Caco-2 (cell line): ENCODE measurements around the gene NME3. TPM values are rescaled to one million over a fixed set of nuclear protein-coding genes. Genes with fewer than 3 reads are reported as not detected.

Experiments
- BruUV-seq: library from RNA; stranded (reverse); fragments of 400-500 nt; replicated peaks from 2 replicates; lab custom pipeline; 2021; lab: Mats Ljungman, UMichigan
- CTCF ChIA-PET: fragments of 300-600 bp; sonication (Branson Sonifier 250); formaldehyde crosslinking; loops from one replicate; lab custom pipeline; 2022; ENCODE audit warnings: antibody characterized with exemption; lab: Charles Lee
- POLR2A ChIA-PET: fragments of 300-600 bp; sonication (Branson Sonifier 250); formaldehyde crosslinking; loops from one replicate; lab custom pipeline; 2022; ENCODE audit warnings: antibody characterized with exemption; lab: Charles Lee
- DNase-seq, 2 experiments: peaks; one replicate each; pipeline versions ENCODE4 v3.0.0 to v3.0.0-alpha.2; 2020 to 2022
- H3K27me3 ChIP-seq: replicated peaks from 2 replicates; pipeline ENCODE4 v1.6.0; 2011; ENCODE audit warnings: low read length; ENCODE audit not compliant: control insufficient read depth, insufficient read depth
- H3K36me3 ChIP-seq: 2 replicates; pipeline ENCODE4 v1.5.1; 2011; ENCODE audit warnings: low read length; ENCODE audit not compliant: control insufficient read depth, insufficient read depth
- H3K4me1 ChIP-seq: fragments of 250-450 bp; sonication (Bioruptor Pico); 2 replicates; pipeline ENCODE4 v1.5.1; 2020; ENCODE audit warnings: mild to moderate bottlenecking
- H3K4me3 ChIP-seq: 2 replicates; pipeline ENCODE4 v1.5.1; 2011; ENCODE audit warnings: low read depth, mild to moderate bottlenecking, control low read depth, low read length
- H3K9me3 ChIP-seq: fragments of 250-450 bp; sonication (Bioruptor Pico); 2 replicates; pipeline ENCODE4 v1.5.1; 2020; ENCODE audit warnings: mild to moderate bottlenecking, moderate library complexity
- H3K27ac Mint-ChIP-seq: one replicate; pipeline ENCODE4 v1.8.0; 2022; ENCODE audit warnings: mixed read lengths; ENCODE audit not compliant: unreplicated experiment
- H3K27me3 Mint-ChIP-seq: one replicate; pipeline ENCODE4 v1.8.0; 2022; ENCODE audit warnings: mixed read lengths; ENCODE audit not compliant: insufficient read depth, unreplicated experiment
- H3K36me3 Mint-ChIP-seq: one replicate; pipeline ENCODE4 v1.8.0; 2022; ENCODE audit warnings: mild to moderate bottlenecking, mixed read lengths; ENCODE audit not compliant: insufficient read depth, unreplicated experiment
- H3K4me1 Mint-ChIP-seq: one replicate; pipeline ENCODE4 v1.8.0; 2022; ENCODE audit warnings: low read depth, mixed read lengths; ENCODE audit not compliant: unreplicated experiment
- H3K4me3 Mint-ChIP-seq: one replicate; pipeline ENCODE4 v1.8.0; 2022; ENCODE audit warnings: mild to moderate bottlenecking, moderate library complexity, mixed read lengths; ENCODE audit not compliant: unreplicated experiment
- H3K9me3 Mint-ChIP-seq: one replicate; pipeline ENCODE4 v1.8.0; 2022; ENCODE audit warnings: mixed read lengths; ENCODE audit not compliant: unreplicated experiment
- CTCF ChIP-seq, 2 experiments: fragments of 200-600 bp in 1 of 2; IDR thresholded peaks; 1 replicate in 1 of 2; 2 replicates in 1 of 2; pipeline versions ENCODE4 v1.5.1 to v1.8.0; 2011 to 2022; ENCODE audit warnings: antibody characterized with exemption in 1 of 2, control low read depth in 1 of 2, inconsistent platforms in 1 of 2, low read depth in 1 of 2, low read length in 1 of 2, mild to moderate bottlenecking in 1 of 2, moderate library complexity in 1 of 2; ENCODE audit not compliant: insufficient read depth in 1 of 2, severe bottlenecking in 1 of 2, unreplicated experiment in 1 of 2
- intact Hi-C: fragments of 100-400 bp; cut with micrococcal nuclease; formaldehyde crosslinking; loops from one replicate; pipeline ENCODE4 v1.10.0; 2022; ENCODE audit not compliant: unreplicated experiment
- total RNA-seq: library from RNA; stranded (reverse); gene quantifications from 2 replicates; pipeline ENCODE4 v1.2.3, GENCODE V29; 2022

NME3 gene
- total RNA-seq, 1 experiment from 2014 or later = 7.0 TPM

GRCh38 chr16:1760911-1761310 is 10.4 kb downstream of the NME3 start:
- no peak overlapping the region for H3K4me3 ChIP-seq
- Mint-ChIP-seq H3K36me3 (peaks cover 24% of the 10 kb centered on the region), H3K27ac (no peak overlapping the region), H3K4me3 (no peak overlapping the region), H3K9me3 (no peaks in the 10 kb centered on the region), H3K4me1 (peaks cover 7% of the 10 kb centered on the region), H3K27me3 (no peaks in the 10 kb centered on the region)
- CTCF ChIA-PET = no interaction called here
- no peak for DNase-seq
- POLR2A ChIA-PET = no interaction called here
- no peak for TF ChIP-seq CTCF (IDR thresholded peaks at IDR 0.05; ENCODE audit: insufficient read depth in 1 of 2, low read depth in 1 of 2, low read length in 1 of 2, severe bottlenecking in 1 of 2, unreplicated experiment in 1 of 2)
- H3K36me3 ChIP-seq = no peaks in the 10 kb centered on the region
- no TSS peak for BruUV-seq
- H3K27me3 ChIP-seq = no peaks in the 10 kb centered on the region
- H3K4me1 ChIP-seq = peaks cover 16% of the 10 kb centered on the region
- intact Hi-C loops = no loop called here
- no peaks in the 10 kb centered on the region for H3K9me3 ChIP-seq

GRCh38 chr16:1759511-1759910 is 11.8 kb downstream of the NME3 start:
- peaks cover 7% of the 10 kb centered on the region for H3K4me1 Mint-ChIP-seq
- H3K27ac Mint-ChIP-seq = no peak overlapping the region
- DNase-seq = no peak
- peaks cover 27% of the 10 kb centered on the region for H3K36me3 Mint-ChIP-seq
- no peak overlapping the region for H3K4me3 ChIP-seq
- H3K36me3 ChIP-seq = no peaks in the 10 kb centered on the region
- BruUV-seq = no TSS peak
- H3K9me3 ChIP-seq = no peaks in the 10 kb centered on the region
- H3K9me3 Mint-ChIP-seq = no peaks in the 10 kb centered on the region
- no peak overlapping the region for H3K4me3 Mint-ChIP-seq
- no peaks in the 10 kb centered on the region for H3K27me3 Mint-ChIP-seq
- intact Hi-C loops = no loop called here
- TF ChIP-seq CTCF (IDR thresholded peaks at IDR 0.05; ENCODE audit: insufficient read depth in 1 of 2, low read depth in 1 of 2, low read length in 1 of 2, severe bottlenecking in 1 of 2, unreplicated experiment in 1 of 2) = no peak
- ChIA-PET CTCF (no interaction called here), POLR2A (no interaction called here)
- H3K4me1 ChIP-seq = peaks cover 16% of the 10 kb centered on the region
- H3K27me3 ChIP-seq = no peaks in the 10 kb centered on the region

- H3K36me3 Mint-ChIP-seq = peaks cover 27% of the 10 kb centered on the region
These were observed 12.4 kb downstream of the NME3 start for GRCh38 chr16:1758923-1759322.

More at GRCh38 chr16:1758923-1759322, 12.4 kb downstream of the NME3 start:
- Mint-ChIP-seq H3K9me3 (no peaks in the 10 kb centered on the region), H3K4me1 (peaks cover 7% of the 10 kb centered on the region), H3K27me3 (no peaks in the 10 kb centered on the region), H3K4me3 (no peak overlapping the region), H3K27ac (peak overlapping the region; percentile 61)
- peaks cover 16% of the 10 kb centered on the region for H3K4me1 ChIP-seq
- no peak for TF ChIP-seq CTCF (IDR thresholded peaks at IDR 0.05; ENCODE audit: insufficient read depth in 1 of 2, low read depth in 1 of 2, low read length in 1 of 2, severe bottlenecking in 1 of 2, unreplicated experiment in 1 of 2)
- H3K4me3 ChIP-seq = no peak overlapping the region
- ChIA-PET CTCF (no interaction called here), POLR2A (no interaction called here)
- no peaks in the 10 kb centered on the region for H3K9me3 ChIP-seq
- no peaks in the 10 kb centered on the region for H3K36me3 ChIP-seq
- DNase-seq = no peak
- intact Hi-C loops = no loop called here
- H3K27me3 ChIP-seq = no peaks in the 10 kb centered on the region
- BruUV-seq = no TSS peak
